Smooth muscle cell (in vitro differentiated cells): Measurements from ENCODE around the gene CEACAM8. TPM values are rescaled to one million over a fixed set of nuclear protein-coding genes. Genes with fewer than 3 reads are reported as not detected.

Experiments
- DNase-seq: peaks from one replicate; lab custom pipeline; 2025; ENCODE audit not compliant: unreplicated experiment; lab: John Stamatoyannopoulos, UW
- H2AFZ ChIP-seq: fragments of 200-600 bp; sonication (generic); 2 replicates; pipeline ENCODE4 v1.6.0; 2016; ENCODE audit warnings: antibody characterized with exemption, low read depth, mild to moderate bottlenecking
- H3F3A ChIP-seq: fragments of 200-600 bp; sonication (generic); 2 replicates; pipeline ENCODE4 v1.6.0; 2017; ENCODE audit warnings: antibody characterized with exemption, low read depth
- H3K27ac ChIP-seq: fragments of 200-600 bp; sonication (generic); 2 replicates; pipeline ENCODE4 v1.5.1; 2016; ENCODE audit warnings: low read depth, mild to moderate bottlenecking
- H3K27me3 ChIP-seq: fragments of 200-600 bp; sonication (generic); 2 replicates; pipeline ENCODE4 v1.6.1; 2016; ENCODE audit warnings: low read depth, mild to moderate bottlenecking
- H3K36me3 ChIP-seq: fragments of 200-600 bp; sonication (generic); 2 replicates; pipeline ENCODE4 v1.5.1; 2016; ENCODE audit warnings: low read depth
- H3K4me1 ChIP-seq: fragments of 200-600 bp; sonication (generic); 2 replicates; pipeline ENCODE4 v1.5.1; 2016; ENCODE audit warnings: low read depth
- H3K4me2 ChIP-seq: fragments of 200-600 bp; sonication (generic); 2 replicates; pipeline ENCODE4 v1.6.0; 2016; ENCODE audit warnings: mild to moderate bottlenecking
- H3K4me3 ChIP-seq: fragments of 200-600 bp; sonication (generic); 2 replicates; pipeline ENCODE4 v1.5.1; 2016; ENCODE audit warnings: mild to moderate bottlenecking
- H3K79me2 ChIP-seq: fragments of 200-600 bp; sonication (generic); 2 replicates; pipeline ENCODE4 v1.6.0; 2016; ENCODE audit warnings: low read depth, mild to moderate bottlenecking
- H3K9ac ChIP-seq: fragments of 200-600 bp; sonication (generic); 2 replicates; pipeline ENCODE4 v1.6.0; 2016; ENCODE audit warnings: low read depth
- H3K9me3 ChIP-seq: fragments of 200-600 bp; sonication (generic); replicated peaks from 2 replicates; pipeline ENCODE4 v1.5.1; 2016; ENCODE audit warnings: low read depth
- H4K20me1 ChIP-seq: fragments of 200-600 bp; sonication (generic); 2 replicates; pipeline ENCODE4 v1.6.0; 2016; ENCODE audit warnings: low read depth
- WGBS: methylation state at CpG from one replicate; pipeline ENCODE4 v1.1.7; 2016; ENCODE audit warnings: low lambda C conversion rate; 5-methylcytosine and 5-hydroxymethylcytosine counted together
- polyA plus RNA-seq: library from polyadenylated mRNA; unstranded; fragments of >200 nt; fragmentation: Nextera tagmentation; extraction: Ambion mirVana; gene quantifications from 2 replicates; pipeline ENCODE4 v1.2.1, GENCODE V29; 2016
- total RNA-seq: library from RNA; depleted of rRNA; stranded (reverse); fragments of >200 nt; gene quantifications from 2 replicates; pipeline ENCODE4 v1.2.3, GENCODE V29; 2014
- TF ChIP-seq, protein P1 (sequence below): fragments of 200-600 bp; sonication (generic); IDR thresholded peaks from 2 replicates; pipeline ENCODE4 v1.5.1; 2017; ENCODE audit warnings: borderline replicate concordance, mild to moderate bottlenecking, antibody characterized with exemption; ENCODE audit not compliant: insufficient read depth, poor library complexity, severe bottlenecking

CEACAM8 gene
- total and polyA plus RNA-seq, 2 experiments from 2014 or later = not detected

DNA sequence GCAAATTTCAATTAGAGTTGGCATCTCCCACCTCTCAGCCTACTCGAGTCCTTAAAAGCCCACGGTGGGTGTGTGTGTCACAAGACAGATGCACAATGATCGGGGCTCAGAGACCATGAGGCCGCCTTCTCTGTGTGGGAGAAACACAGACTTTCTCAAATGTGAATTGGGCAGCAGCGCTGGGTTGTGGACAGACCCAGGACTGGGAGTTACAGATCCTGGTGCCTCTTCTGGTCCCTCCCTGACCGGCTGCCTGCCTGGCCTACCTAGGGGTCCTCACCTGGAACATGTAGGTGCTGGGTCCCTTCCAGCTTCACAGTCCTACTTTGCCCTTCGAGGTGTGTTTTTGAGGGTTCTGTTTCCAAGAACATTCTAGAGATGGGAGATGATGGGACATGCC lies 4.9 kb downstream of the CEACAM8 start:
- no peaks in the 10 kb centered on the region for H3K79me2 ChIP-seq
- no peak overlapping the region for H3K4me3 ChIP-seq
- H3K27me3 ChIP-seq = no peaks in the 10 kb centered on the region
- no peaks in the 10 kb centered on the region for H4K20me1 ChIP-seq
- H3K9me3 ChIP-seq = no peaks in the 10 kb centered on the region
- TF ChIP-seq, protein P1, sequence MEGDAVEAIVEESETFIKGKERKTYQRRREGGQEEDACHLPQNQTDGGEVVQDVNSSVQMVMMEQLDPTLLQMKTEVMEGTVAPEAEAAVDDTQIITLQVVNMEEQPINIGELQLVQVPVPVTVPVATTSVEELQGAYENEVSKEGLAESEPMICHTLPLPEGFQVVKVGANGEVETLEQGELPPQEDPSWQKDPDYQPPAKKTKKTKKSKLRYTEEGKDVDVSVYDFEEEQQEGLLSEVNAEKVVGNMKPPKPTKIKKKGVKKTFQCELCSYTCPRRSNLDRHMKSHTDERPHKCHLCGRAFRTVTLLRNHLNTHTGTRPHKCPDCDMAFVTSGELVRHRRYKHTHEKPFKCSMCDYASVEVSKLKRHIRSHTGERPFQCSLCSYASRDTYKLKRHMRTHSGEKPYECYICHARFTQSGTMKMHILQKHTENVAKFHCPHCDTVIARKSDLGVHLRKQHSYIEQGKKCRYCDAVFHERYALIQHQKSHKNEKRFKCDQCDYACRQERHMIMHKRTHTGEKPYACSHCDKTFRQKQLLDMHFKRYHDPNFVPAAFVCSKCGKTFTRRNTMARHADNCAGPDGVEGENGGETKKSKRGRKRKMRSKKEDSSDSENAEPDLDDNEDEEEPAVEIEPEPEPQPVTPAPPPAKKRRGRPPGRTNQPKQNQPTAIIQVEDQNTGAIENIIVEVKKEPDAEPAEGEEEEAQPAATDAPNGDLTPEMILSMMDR = no peak
- 88% methylated on average over 7 of the region's 7 CpGs for WGBS
- H3K4me1 ChIP-seq = no peaks in the 10 kb centered on the region
- no peak overlapping the region for H2AFZ ChIP-seq
- H3K36me3 ChIP-seq = no peaks in the 10 kb centered on the region
- no peaks in the 10 kb centered on the region for H3F3A ChIP-seq
- H3K4me2 ChIP-seq = no peak overlapping the region
- no peak overlapping the region for H3K9ac ChIP-seq
- DNase-seq = no peak
- H3K27ac ChIP-seq = no peak overlapping the region

- TF ChIP-seq, protein P1 = no peak
- H3F3A ChIP-seq = no peaks in the 10 kb centered on the region
- no peak overlapping the region for H3K9ac ChIP-seq
- H3K79me2 ChIP-seq = no peaks in the 10 kb centered on the region
- no peaks in the 10 kb centered on the region for H3K27me3 ChIP-seq
- no peak overlapping the region for H3K4me2 ChIP-seq
- no peaks in the 10 kb centered on the region for H3K36me3 ChIP-seq
- no peak for DNase-seq
- H3K9me3 ChIP-seq = no peaks in the 10 kb centered on the region
- H4K20me1 ChIP-seq = no peaks in the 10 kb centered on the region
- no peaks in the 10 kb centered on the region for H3K4me1 ChIP-seq
- no peak overlapping the region for H3K27ac ChIP-seq
- no peak overlapping the region for H3K4me3 ChIP-seq
- no peak overlapping the region for H2AFZ ChIP-seq
Measured at GRCh38 chr19:42584466-42584865, 10.3 kb downstream of the CEACAM8 start.

- no peaks in the 10 kb centered on the region for H3K36me3 ChIP-seq
- H4K20me1 ChIP-seq = no peaks in the 10 kb centered on the region
- TF ChIP-seq, protein P1 = no peak
- H3K4me3 ChIP-seq = no peak overlapping the region
- H3K27ac ChIP-seq = no peak overlapping the region
- H3K9me3 ChIP-seq = no peaks in the 10 kb centered on the region
- H3F3A ChIP-seq = no peaks in the 10 kb centered on the region
- no peak for DNase-seq
- no peak overlapping the region for H3K9ac ChIP-seq
- H3K4me2 ChIP-seq = no peak overlapping the region
- no peaks in the 10 kb centered on the region for H3K79me2 ChIP-seq
- H3K4me1 ChIP-seq = no peaks in the 10 kb centered on the region
- WGBS = 40% methylated on average over 1 of the region's 1 CpG
- no peak overlapping the region for H2AFZ ChIP-seq
- no peaks in the 10 kb centered on the region for H3K27me3 ChIP-seq
Measured at GRCh38 chr19:42577016-42577415, 17.7 kb downstream of the CEACAM8 start.

DNA sequence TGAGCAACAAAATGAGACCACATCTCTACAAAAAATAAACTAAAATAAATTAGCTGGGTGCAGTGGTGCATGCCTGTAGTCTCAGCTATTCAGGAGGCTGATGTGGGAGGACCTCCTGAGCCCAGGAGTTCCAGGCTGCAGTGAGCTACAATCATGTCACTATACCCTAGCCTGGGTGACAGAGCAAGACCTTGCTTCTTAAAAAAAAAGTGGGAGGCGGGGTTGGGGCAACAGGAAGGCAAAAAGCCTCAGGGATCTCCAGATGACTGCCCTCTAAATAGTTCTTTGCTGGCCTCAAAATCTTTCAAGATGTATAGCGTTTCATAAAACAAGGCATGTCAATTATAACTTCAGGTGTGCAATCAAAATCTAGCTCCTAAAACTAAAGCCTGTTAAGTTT lies 18.5 kb downstream of the CEACAM8 start:
- H3K9me3 ChIP-seq = no peaks in the 10 kb centered on the region

More for the DNA sequence above, 18.5 kb downstream of the CEACAM8 start:
- Histone ChIP-seq H3K79me2 (no peaks in the 10 kb centered on the region), H3F3A (no peaks in the 10 kb centered on the region), H4K20me1 (no peaks in the 10 kb centered on the region), H3K36me3 (no peaks in the 10 kb centered on the region), H3K27ac (no peak overlapping the region), H3K9ac (no peak overlapping the region), H3K4me2 (no peak overlapping the region), H3K4me3 (no peak overlapping the region), H3K27me3 (no peaks in the 10 kb centered on the region), H2AFZ (no peak overlapping the region), H3K4me1 (no peaks in the 10 kb centered on the region)
- 78% methylated on average over 2 of the region's 2 CpGs for WGBS
- TF ChIP-seq, protein P1 = no peak
- no peak for DNase-seq
